HUDEP-2 (cell line): ENCODE data around the gene MCMBP.
"Not testable (repeated sequence)": the region's sequence is repeated elsewhere in the genome, so short reads cannot be mapped to it uniquely, and the experiment has no call there.

Experiments
- DNase-seq, 76 experiments: peaks; one replicate each; lab custom pipeline; 2025; ENCODE audit not compliant: unreplicated experiment in 76 of 76; lab: John Stamatoyannopoulos, UW

Gene MCMBP, protein sequence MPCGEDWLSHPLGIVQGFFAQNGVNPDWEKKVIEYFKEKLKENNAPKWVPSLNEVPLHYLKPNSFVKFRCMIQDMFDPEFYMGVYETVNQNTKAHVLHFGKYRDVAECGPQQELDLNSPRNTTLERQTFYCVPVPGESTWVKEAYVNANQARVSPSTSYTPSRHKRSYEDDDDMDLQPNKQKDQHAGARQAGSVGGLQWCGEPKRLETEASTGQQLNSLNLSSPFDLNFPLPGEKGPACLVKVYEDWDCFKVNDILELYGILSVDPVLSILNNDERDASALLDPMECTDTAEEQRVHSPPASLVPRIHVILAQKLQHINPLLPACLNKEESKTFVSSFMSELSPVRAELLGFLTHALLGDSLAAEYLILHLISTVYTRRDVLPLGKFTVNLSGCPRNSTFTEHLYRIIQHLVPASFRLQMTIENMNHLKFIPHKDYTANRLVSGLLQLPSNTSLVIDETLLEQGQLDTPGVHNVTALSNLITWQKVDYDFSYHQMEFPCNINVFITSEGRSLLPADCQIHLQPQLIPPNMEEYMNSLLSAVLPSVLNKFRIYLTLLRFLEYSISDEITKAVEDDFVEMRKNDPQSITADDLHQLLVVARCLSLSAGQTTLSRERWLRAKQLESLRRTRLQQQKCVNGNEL

DNA sequence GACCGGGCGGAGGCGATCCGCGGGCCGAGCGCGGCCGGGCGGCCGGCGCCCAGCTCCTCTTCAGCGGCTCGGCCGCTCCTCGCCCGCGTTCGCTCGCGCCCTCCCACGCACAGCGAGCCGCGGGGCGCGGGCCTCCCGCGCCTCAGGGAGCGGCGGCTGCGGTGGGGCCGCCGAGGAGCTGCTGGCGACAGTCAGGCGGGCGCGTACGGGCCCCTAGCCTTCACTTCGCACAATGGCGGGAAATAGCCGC lies at the start of gene MCMBP:
MCMBP (minus strand) TSS at position 234 of the 250 bp plus-strand sequence. CDS start 259 bp downstream, outside the sequence.
- DNase-seq: peak in 1 of 76 experiments; percentile 44

DNA sequence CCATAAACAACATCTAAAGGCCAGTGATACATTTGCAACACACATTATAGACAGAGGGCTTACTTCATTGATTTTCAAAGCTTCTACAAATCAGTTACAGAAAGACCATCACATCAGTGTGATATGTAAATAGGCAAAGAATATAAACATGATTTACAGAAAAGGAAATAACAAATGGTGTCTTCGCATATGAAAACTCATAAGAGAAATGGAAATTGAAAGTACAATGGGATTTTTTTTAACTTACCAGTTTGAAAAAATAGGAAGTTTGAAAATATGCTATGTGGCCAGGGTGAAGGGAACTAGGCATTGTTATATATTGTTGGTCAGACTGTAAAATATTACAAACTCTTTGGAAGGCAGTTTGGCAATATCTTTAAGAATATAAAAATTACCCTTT lies 47.2 kb upstream of the MCMBP start:
- DNase-seq: no peak

DNA sequence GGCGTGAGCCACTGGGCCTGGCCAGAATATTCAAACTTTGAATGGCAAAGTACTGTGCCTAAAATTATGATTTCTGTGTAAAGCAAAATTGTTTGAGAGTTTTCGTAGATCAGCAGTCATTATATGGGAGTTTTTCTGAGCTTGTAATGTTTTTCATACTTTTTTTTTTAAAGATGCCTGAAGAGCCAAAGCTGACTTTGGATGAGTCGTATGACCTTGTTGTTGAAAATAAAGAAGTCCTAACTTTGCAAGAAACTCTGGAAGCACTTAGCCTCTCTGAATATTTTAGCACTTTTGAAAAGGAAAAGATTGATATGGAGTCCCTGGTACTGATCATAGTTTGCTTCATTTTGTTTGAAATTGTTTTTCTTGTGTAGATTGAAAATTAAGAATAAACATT lies 46.6 kb upstream of the MCMBP start:
- DNase-seq: no peak

DNA sequence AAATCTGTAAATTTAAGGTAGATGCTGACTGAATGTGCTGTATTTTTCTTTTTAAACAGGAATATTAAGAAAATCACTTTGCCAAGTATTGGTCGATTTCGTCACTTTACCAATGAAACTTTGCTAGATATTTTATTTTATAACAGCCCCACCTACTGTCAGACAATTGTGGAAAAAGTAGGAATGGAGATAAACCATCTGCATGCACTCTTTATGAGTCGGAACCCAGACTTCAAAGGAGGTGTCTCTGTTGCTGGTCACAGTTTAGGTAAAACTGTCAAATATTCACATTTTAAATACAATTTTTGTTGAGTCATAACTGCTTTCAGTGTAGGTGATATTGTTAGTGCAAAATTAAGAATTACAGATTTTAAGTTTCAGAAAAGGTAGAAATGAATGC lies 45.1 kb upstream of the MCMBP start:
- no peak for DNase-seq

DNA sequence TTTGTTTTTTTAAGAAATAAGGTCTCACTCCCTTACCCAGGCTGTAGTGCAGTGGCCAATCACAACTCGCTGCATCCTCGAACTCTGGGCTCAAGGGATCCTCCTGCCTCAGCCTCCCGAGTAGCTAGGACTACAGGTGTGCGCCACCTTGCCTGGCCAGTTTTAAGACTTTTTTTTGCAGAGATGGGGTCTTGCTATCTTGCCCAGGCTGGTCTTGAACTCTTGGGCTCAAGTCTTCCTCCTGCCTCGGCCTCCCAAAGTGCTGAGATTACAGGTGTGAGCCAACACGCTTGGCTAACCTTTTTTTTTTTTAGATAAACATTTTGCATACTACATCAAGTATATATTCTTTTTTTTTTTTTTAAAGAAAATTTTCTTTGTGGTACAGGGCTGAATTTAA lies 38.0 kb upstream of the MCMBP start:
- no peak for DNase-seq

DNA sequence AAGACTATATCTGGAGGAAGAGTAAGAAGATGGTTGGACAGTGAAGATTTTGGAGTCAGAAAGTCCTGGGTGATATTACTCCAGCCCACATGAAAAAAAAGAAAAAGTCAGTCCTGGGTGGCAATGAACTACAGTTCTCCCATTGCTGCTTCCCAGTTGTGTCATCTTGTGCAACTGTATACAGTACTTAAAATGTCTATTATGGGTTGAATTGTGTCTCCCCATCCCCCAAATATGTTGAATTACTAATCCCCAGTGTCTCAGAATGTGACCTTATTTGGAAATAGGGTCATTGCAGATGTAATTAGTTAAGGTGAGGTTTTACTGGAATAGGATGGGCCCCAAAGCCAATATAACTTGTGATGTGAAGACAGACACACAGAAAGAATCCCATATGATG lies 35.5 kb upstream of the MCMBP start:
- no peak for DNase-seq

DNA sequence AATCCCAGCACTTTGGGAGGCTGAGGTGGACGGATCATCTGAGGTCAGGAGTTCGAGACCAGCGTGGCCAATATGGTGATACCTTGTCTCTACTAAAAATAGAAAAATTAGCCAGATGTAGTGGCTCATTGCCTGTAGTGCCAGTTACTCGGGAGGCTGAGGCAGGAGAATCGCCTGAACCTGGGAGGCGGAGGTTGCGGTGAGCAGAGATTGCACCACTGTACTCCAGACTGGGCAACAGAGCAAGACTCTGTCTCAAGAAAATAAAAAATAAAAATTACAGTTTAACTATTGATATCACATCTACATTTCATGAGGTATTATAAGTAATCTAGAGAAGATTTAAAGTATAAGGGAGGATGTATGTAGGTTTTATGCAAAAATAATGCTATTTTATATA lies 35.1 kb upstream of the MCMBP start:
- not testable (repeated sequence) for DNase-seq

DNA sequence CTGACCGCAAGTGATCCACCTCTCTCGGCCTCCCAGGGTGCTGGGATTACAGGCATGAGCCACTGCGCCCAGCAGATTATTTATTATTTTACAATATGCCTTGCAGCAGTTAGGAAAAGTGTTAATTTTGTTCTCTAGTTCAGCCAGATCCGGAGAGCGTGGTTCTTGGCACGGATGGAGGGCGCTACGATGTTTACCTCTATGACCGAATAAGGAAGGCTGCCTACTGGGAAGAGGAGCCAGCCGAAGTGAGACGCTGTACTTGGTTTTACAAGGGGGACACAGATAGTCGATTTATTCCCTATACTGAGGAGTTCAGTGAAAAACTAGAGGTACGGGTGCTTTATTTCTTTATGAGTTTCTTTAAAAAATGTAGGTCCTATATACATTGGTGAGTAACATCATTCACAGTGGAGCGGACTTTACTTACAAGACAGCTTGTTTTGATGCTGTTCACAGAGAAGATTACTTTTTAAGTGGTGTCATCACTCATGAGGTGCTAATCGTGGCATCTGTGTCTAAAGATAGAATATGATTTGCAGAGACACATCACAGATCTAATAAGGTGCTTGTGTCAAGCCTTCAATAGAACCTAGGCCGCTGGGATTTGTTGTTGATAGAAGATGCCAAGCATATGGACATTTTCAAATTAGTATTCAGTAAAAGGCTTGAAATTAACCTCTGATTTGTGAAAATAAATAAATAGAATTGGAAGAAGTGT lies 31.5 kb upstream of the MCMBP start:
- no peak for DNase-seq

DNA sequence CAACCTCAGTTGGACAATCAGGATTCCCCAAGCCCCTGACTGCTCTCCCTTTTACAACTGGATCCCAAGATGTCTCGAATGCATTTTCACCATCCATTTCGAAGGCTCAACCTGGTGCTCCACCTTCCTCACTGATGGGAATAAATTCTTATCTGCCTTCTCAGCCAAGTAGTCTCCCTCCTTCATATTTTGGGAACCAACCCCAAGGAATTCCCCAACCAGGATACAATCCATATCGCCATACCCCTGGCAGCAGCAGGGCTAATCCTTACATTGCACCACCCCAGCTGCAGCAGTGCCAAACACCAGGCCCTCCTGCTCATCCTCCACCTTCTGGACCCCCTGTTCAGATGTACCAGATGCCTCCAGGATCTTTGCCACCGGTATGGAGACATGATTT lies 25.9 kb upstream of the MCMBP start:
- no peak for DNase-seq

DNA sequence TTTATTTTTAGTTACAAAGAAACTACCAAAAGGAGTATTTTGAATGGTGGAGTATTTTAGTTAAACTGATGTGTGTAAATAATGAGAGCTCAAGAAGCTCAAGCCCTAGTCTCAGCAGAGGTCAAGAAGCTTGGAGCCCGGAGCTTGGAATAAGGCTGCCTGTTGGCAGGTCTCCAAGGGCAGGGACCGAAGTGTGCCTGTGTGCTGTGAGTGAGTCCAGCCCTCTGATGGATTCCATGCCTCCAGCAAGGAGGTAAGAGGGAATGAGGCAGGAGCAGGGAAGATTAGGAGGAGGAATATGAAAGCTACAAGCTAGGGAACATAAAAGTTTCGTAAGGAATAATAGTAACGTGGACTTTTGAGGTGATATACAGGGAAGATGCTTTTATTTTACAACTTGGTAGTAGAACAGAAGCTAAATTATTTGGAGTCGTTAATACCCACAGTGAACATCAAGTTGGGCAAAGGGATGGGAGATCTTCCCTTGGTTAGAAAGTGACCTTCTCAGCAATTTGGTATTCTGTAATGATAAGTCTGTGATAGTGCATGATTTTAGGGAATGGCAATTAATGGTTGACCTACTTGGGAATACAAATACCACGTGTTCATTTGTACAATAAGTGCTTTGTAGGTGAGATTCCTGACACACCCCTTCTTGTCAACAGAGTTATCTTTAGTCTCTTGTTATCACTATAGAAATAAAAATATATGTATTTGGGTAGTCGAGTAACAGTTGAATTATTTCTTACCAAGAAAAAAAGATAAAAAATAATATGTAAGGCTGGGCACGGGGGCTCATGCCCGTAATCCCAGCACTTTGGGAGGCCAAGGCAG lies 24.5 kb upstream of the MCMBP start:
- peak in 6 of 76 experiments; percentile 2 to 28 (median 10) for DNase-seq

DNA sequence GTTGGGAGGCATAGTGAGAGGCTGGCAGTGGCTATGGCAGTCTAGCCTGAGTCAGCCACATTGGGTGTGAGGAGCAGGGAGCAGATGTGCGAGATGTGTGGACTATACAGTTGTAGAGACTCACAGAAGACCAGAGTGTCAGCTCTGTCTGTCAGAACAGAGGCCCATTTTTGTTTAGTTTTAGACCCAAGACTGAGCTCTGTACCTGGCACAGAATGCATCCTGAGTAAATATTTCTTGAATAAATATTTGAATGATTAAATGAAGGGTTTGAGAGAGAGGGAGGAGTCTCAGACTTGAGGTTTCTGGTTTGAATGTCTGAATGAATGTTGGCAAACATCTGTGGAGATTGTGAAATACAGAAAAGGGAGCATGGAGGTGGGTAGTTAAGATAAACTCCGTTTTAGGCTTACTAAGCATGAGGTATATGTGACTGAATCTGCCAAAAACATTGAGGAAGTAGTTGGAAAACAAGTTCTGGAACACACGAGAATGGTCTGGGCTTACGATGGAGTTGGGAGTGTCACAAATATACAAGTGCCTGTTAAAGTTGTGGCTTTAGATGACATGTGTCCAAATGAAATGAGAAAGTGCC lies 23.5 kb upstream of the MCMBP start:
- peak in 11 of 76 experiments; percentile 2 to 48 (median 10) for DNase-seq

DNA sequence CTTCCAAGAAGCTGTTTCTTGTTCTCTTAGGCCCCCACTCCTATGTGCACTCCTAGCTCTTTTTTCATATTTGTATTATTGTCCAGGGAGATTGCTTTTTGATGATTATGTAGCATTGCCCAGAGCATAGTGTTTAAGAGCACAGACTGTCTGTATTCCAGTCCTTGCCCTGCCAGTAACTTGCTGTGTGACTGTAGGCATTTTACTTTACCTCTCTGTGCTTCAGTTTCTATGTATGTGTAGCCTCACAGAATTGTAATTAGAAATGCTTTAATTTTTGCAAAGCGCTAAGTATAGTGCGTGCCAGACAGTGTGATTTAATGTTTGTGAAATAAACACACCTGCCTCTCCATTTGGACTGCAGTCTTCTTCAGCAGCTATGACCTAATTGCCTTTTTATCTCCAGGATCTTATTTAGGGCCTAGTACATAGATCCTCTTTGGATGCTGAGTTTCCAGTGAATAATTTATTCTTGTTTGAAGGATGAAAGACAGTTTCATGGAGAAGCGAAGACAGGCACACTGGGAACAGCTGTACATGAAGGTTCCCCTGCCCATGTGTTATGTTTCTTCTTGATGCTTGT lies 21.3 kb upstream of the MCMBP start:
- no peak for DNase-seq

DNA sequence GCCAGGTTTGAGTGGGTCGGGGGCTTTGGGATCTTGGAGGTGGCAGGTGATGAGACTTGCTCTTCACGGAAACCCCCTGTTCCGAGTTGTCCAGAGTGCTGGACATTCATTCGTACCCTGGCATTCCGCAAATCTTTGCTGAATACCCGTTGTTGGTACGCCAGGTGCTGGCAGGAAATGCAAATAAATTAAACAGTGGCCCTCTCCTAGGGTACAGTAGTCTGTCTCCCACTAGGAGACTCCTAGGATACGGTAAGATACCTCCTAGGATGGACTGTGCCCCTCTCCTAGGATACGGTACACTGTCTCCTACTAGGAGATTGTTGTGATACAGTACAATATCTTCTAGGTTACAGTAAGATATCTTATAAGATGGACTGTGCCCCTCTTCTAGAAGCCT lies 20.4 kb upstream of the MCMBP start:
- no peak for DNase-seq

DNA sequence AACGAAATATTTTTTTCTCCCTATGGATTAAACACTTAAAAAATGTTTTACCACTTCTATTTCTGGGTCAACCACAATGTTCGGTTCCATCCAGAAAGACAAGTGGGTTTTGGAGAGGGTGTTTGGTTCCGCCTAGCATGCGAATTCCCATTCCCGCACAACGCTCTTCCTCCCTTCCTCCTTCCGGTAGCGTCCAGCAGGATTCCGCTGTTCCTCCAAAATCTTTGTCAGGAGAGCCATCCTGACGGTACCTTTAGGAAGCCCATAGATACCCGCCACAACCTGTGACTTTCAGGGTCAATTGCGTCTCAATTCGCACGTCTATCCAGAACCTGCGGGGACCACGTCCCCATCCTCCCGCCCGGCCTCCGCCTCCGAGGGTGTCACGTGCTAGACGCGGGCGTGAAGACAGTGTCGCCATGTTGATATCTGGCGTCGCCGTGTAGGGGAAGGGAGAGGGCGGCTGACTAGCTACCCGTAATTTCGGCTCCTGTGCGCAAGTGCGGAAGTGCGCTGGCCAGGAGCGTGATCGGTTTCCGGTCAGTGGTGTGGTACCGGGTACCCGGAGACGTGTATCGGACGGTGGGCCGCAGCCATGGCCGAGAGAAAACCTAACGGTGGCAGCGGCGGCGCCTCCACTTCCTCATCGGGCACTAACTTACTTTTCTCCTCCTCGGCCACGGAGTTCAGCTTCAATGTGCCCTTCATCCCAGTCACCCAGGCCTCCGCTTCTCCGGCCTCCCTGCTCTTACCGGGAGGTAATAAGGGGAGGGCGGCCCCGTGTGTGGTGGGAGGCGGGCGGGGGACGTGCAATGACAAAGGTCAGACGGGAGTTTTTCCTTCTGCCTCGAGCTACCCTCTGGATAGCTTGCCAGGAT lies 19.8 kb upstream of the MCMBP start, which contains the start of gene SEC23IP:
SEC23IP (plus strand) TSS at position 543 of the 878 bp plus-strand sequence; CDS start at position 596, 53 bp downstream.
- DNase-seq: peak in 75 of 76 experiments; percentile 19 to 95 (median 88)

DNA sequence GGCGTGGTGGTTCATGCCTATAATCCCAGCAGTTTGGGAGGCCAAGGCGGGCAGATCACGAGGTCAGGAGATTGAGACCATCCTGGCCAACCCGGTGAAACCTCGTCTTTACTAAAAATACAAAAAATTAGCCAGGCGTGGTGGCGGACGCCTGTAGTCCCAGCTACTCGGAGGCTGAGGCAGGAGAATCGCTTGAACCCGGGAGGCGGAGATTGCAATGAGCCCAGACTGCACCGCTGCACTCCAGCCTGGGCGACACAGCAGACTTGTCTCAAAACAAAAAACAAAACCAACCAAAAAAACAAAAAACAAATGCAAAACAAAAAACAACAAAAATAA lies 19.2 kb upstream of the MCMBP start:
- DNase-seq: not testable (repeated sequence)

DNA sequence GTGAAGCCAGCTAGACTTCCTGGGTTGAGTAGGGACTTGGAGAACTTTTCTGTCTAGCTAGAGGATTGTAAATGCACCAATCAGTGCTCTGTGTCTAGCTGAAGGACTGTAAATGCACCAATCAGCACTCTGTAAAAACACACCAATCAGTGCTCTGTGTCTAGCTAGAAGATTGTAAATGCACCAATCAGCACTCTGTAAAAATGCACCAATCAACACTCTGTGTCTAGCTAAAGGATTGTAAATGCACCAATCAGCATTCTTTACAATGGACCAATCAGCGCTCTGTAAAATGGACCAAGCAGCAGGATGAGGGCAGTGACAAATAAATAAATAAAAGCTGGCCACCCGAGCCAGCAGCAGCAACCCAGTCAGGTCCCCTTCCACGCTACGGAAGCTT lies 17.7 kb upstream of the MCMBP start:
- DNase-seq: not testable (repeated sequence)

DNA sequence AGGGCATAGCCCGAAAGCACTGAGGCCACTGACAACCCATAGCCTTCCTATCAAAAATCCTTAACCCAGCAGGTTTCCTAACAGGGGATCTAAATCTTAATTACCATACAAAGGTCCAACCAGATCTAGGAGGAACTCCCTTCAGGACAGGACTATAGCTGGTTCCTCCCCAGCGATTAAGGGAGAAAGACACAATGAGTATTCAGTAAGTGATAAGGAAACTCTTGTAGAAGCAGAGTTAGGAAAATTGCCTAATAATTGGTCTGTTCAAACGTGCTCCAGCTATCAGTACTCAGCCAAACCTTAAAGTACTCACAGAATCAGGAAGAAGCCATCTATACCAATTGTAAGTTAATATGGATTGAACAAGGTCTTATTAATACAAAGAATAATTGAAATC lies 16.6 kb upstream of the MCMBP start:
- DNase-seq: peak in 1 of 76 experiments; percentile 26

DNA sequence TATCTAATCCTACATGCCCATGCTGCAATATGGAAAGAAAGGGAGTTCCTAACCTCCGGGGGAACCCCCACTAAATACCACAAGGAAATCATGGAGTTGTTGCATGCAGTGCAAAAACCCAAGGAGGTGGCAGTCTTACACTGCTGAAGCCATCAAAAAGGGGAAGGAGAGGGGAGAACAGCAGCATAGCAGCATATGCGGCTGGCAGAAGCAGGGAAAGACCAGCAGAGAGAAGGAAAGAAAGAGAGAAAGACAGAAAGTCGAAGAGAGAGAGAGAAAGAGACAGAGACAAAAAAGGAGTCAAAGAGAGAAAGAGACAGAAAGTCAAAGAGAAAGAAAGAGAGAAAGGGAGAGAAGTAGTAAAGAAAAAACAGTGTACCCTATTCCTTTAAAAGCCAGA lies 16.1 kb upstream of the MCMBP start:
- not testable (repeated sequence) for DNase-seq

DNA sequence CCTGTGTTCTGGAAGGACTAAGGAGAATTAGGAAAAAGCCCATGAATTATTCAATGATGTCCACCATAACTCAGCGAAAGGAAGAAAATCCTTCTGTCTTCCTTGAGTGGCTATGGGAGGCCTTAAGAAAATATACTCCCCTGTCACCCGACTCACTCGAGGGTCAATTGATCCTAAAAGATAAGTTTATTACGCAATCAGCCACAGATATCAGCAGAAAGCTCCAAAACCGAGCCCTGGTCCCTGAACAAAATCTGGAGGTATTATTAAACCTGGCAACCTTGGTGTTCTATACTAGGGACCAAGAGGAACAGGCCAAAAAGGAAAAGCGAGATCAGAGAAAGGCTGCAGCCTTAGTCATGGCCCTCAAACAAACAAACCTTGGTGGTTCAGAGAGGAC lies 13.4 kb upstream of the MCMBP start:
- not testable (repeated sequence) for DNase-seq
